Measurements from ENCODE around the gene PLK5.
A peak's percentile ranks its signal among the peaks of the same experiment; 100 is the strongest.

PLK5 gene

GRCh38 chr19:1507192-1507660 is 16.7 kb upstream of the PLK5 start:
- ATAC-seq (ENCODE audit: low read depth) (no peak), DNase-seq (ENCODE audit: low spot score) (peak; percentile 61)
- no peak for TF ChIP-seq CTCF (IDR thresholded peaks at IDR 0.05; ENCODE audit: poor library complexity, severe bottlenecking)
- H3K27me3 ChIP-seq (ENCODE audit: insufficient read depth, poor library complexity, severe bottlenecking) = no peaks in the 10 kb centered on the region
- H3K36me3 ChIP-seq (ENCODE audit: low read depth) = no peaks in the 10 kb centered on the region
- peaks cover 3% of the 10 kb centered on the region for H3K4me1 ChIP-seq (ENCODE audit: insufficient read depth, poor library complexity, severe bottlenecking)
- peak overlapping the region; percentile 38 for H3K27ac ChIP-seq (ENCODE audit: poor library complexity, severe bottlenecking)
- no peak overlapping the region for H3K4me3 ChIP-seq (ENCODE audit: severe bottlenecking)
- H3K9me3 ChIP-seq (ENCODE audit: severe bottlenecking) = peaks cover 1% of the 10 kb centered on the region

- TF ChIP-seq CTCF (IDR thresholded peaks at IDR 0.05; ENCODE audit: poor library complexity, severe bottlenecking) = no peak
- Histone ChIP-seq H3K36me3 (ENCODE audit: low read depth) (no peaks in the 10 kb centered on the region), H3K4me3 (ENCODE audit: severe bottlenecking) (peak overlapping the region; percentile 19), H3K27me3 (ENCODE audit: insufficient read depth, poor library complexity, severe bottlenecking) (no peaks in the 10 kb centered on the region), H3K9me3 (ENCODE audit: severe bottlenecking) (peaks cover 2% of the 10 kb centered on the region), H3K27ac (ENCODE audit: poor library complexity, severe bottlenecking) (peak overlapping the region; percentile 38), H3K4me1 (ENCODE audit: insufficient read depth, poor library complexity, severe bottlenecking) (peaks cover 4% of the 10 kb centered on the region)
- peak; percentile 91 for DNase-seq (ENCODE audit: low spot score)
- ATAC-seq (ENCODE audit: low read depth) = peak; percentile 76
Observed at GRCh38 chr19:1507763-1508506, 15.9 kb upstream of the PLK5 start.

GRCh38 chr19:1508507-1508856 is 15.4 kb upstream of the PLK5 start:
- no peak overlapping the region for H3K4me3 ChIP-seq (ENCODE audit: severe bottlenecking)
- TF ChIP-seq CTCF (IDR thresholded peaks at IDR 0.05; ENCODE audit: poor library complexity, severe bottlenecking) = no peak
- peaks cover 4% of the 10 kb centered on the region for H3K4me1 ChIP-seq (ENCODE audit: insufficient read depth, poor library complexity, severe bottlenecking)
- H3K27me3 ChIP-seq (ENCODE audit: insufficient read depth, poor library complexity, severe bottlenecking) = no peaks in the 10 kb centered on the region
- no peaks in the 10 kb centered on the region for H3K36me3 ChIP-seq (ENCODE audit: low read depth)
- DNase-seq (ENCODE audit: low spot score) (no peak), ATAC-seq (ENCODE audit: low read depth) (no peak)
- peak overlapping the region; percentile 38 for H3K27ac ChIP-seq (ENCODE audit: poor library complexity, severe bottlenecking)
- H3K9me3 ChIP-seq (ENCODE audit: severe bottlenecking) = peaks cover 2% of the 10 kb centered on the region

GRCh38 chr19:1509602-1510441 is 14.1 kb upstream of the PLK5 start:
- Histone ChIP-seq H3K9me3 (ENCODE audit: severe bottlenecking) (peaks cover 2% of the 10 kb centered on the region), H3K36me3 (ENCODE audit: low read depth) (no peaks in the 10 kb centered on the region), H3K4me1 (ENCODE audit: insufficient read depth, poor library complexity, severe bottlenecking) (peaks cover 4% of the 10 kb centered on the region), H3K27ac (ENCODE audit: poor library complexity, severe bottlenecking) (peak overlapping the region; percentile 19), H3K4me3 (ENCODE audit: severe bottlenecking) (no peak overlapping the region), H3K27me3 (ENCODE audit: insufficient read depth, poor library complexity, severe bottlenecking) (no peaks in the 10 kb centered on the region)
- no peak for TF ChIP-seq CTCF (IDR thresholded peaks at IDR 0.05; ENCODE audit: poor library complexity, severe bottlenecking)
- DNase-seq (ENCODE audit: low spot score) (no peak), ATAC-seq (ENCODE audit: low read depth) (no peak)
